IMR-90 (cell line): ENCODE measurements around the gene CACYBP.

Experiments used
- MAFK ChIP-seq: IDR thresholded peaks from 2 replicates; pipeline ENCODE4 v1.6.1; 2012; ENCODE audit warnings: low read depth, low read length, improper control_type of control experiment
- MXI1 ChIP-seq: IDR thresholded peaks from 2 replicates; pipeline ENCODE4 v1.6.1; 2012; ENCODE audit warnings: low read depth, mild to moderate bottlenecking, low read length, moderate library complexity, borderline replicate concordance
- SMC3 ChIP-seq: fragments of 150-350 bp; IDR thresholded peaks from 2 replicates; pipeline ENCODE4 v1.6.1; 2016; ENCODE audit warnings: low read depth, mild to moderate bottlenecking, antibody characterized with exemption, low read length, moderate library complexity
- TF ChIP-seq, protein P1 (sequence below): conservative IDR thresholded peaks from 2 replicates; pipeline ENCODE4 v1.5.1; 2012; ENCODE audit warnings: mild to moderate bottlenecking, low read depth, low read length, improper control_type of control experiment
- TF ChIP-seq, protein P2 (sequence below): fragments of 150-350 bp; IDR thresholded peaks from 2 replicates; pipeline ENCODE4 v1.6.1; 2017; ENCODE audit warnings: mild to moderate bottlenecking, antibody characterized with exemption, low read length, low read depth

DNA sequence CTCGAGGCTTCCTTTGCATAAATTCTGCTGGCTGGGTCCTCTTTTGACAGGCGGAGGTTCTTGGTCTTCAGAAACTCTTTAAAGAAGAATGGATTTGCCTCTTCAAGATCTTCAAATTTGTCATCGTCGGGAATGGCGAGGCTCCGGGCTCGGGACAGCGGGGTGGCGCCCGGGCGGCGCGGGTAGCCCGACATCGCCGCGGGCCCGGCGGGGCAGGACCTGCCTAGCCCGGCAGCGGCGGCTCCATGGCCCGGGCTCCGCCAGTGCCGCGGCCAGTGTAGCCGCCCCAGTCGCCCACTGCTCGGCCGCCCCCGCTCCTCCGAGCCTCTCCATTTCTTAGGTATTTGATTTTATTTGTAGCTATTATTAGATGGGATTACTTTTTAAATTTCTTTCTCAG is 45.8 kb downstream of the CACYBP start:
- TF ChIP-seq, protein P1, sequence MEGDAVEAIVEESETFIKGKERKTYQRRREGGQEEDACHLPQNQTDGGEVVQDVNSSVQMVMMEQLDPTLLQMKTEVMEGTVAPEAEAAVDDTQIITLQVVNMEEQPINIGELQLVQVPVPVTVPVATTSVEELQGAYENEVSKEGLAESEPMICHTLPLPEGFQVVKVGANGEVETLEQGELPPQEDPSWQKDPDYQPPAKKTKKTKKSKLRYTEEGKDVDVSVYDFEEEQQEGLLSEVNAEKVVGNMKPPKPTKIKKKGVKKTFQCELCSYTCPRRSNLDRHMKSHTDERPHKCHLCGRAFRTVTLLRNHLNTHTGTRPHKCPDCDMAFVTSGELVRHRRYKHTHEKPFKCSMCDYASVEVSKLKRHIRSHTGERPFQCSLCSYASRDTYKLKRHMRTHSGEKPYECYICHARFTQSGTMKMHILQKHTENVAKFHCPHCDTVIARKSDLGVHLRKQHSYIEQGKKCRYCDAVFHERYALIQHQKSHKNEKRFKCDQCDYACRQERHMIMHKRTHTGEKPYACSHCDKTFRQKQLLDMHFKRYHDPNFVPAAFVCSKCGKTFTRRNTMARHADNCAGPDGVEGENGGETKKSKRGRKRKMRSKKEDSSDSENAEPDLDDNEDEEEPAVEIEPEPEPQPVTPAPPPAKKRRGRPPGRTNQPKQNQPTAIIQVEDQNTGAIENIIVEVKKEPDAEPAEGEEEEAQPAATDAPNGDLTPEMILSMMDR, result no peak
- TF ChIP-seq MAFK (no peak), SMC3 (no peak), MXI1 (no peak)
- TF ChIP-seq, protein P2, sequence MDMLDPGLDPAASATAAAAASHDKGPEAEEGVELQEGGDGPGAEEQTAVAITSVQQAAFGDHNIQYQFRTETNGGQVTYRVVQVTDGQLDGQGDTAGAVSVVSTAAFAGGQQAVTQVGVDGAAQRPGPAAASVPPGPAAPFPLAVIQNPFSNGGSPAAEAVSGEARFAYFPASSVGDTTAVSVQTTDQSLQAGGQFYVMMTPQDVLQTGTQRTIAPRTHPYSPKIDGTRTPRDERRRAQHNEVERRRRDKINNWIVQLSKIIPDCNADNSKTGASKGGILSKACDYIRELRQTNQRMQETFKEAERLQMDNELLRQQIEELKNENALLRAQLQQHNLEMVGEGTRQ, result no peak
